H1 (cell line): Measurements from ENCODE around the gene PEAK1.

Experiments used
- EP300 ChIP-seq, 2 experiments: IDR thresholded peaks; 1 replicate in 1 of 2; 2 replicates in 1 of 2; pipeline ENCODE4 v1.6.1; 2011 to 2012; ENCODE audit warnings: low read depth in 2 of 2, low read length in 2 of 2, mild to moderate bottlenecking in 2 of 2, borderline replicate concordance in 1 of 2, inconsistent platforms in 1 of 2, moderate library complexity in 1 of 2
- POLR2A ChIP-seq, 2 experiments: IDR thresholded peaks; 1 replicate in 1 of 2; 2 replicates in 1 of 2; pipeline ENCODE4 v1.6.1; 2011; ENCODE audit warnings: low read depth in 2 of 2, low read length in 2 of 2, mild to moderate bottlenecking in 2 of 2; ENCODE audit errors: control extremely low read depth in 1 of 2
- RAD21 ChIP-seq, 2 experiments: IDR thresholded peaks in 1 of 2; conservative IDR thresholded peaks in 1 of 2; 2 replicates each; pipeline ENCODE4 v1.6.1; 2011; ENCODE audit warnings: low read depth in 2 of 2, low read length in 2 of 2, improper control_type of control experiment in 1 of 2, inconsistent platforms in 1 of 2, mild to moderate bottlenecking in 1 of 2, moderate library complexity in 1 of 2
- TF ChIP-seq, protein P1 (sequence below), 3 experiments: IDR thresholded peaks; 1 replicate in 2 of 3; 2 replicates in 1 of 3; pipeline versions ENCODE4 v1.5.1 to v1.6.1; 2011; ENCODE audit warnings: low read length in 3 of 3, mild to moderate bottlenecking in 3 of 3, inconsistent platforms in 2 of 3, low read depth in 1 of 3, moderate library complexity in 1 of 3; ENCODE audit not compliant: insufficient read depth in 1 of 3; ENCODE audit errors: control extremely low read depth in 1 of 3

DNA sequence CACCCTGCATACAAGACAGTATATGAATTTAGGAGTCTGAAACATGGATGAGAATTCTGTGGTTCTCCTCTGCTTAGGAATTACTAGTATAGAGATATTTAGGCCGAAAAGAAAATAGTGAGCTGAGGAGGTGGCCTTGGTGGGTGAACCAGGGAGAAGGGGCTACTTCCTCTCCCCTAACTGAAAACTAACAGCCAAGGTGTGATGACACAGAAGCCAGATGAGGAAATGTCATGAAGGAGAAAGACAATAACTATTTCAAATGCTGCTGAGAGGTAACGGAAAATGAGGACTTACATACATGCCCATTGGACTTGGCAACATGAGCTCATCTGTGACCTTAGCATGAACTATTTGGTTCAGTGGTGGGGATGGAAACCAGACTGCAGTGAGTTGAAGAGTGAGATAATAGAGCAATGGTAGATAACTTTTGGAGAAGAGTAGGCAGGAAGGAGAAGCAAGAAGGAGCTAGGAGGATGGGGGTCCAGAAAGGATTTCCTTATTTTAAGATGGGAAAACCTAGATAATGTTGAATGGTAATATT, 234.6 kb downstream of the PEAK1 start:
- TF ChIP-seq, protein P1, sequence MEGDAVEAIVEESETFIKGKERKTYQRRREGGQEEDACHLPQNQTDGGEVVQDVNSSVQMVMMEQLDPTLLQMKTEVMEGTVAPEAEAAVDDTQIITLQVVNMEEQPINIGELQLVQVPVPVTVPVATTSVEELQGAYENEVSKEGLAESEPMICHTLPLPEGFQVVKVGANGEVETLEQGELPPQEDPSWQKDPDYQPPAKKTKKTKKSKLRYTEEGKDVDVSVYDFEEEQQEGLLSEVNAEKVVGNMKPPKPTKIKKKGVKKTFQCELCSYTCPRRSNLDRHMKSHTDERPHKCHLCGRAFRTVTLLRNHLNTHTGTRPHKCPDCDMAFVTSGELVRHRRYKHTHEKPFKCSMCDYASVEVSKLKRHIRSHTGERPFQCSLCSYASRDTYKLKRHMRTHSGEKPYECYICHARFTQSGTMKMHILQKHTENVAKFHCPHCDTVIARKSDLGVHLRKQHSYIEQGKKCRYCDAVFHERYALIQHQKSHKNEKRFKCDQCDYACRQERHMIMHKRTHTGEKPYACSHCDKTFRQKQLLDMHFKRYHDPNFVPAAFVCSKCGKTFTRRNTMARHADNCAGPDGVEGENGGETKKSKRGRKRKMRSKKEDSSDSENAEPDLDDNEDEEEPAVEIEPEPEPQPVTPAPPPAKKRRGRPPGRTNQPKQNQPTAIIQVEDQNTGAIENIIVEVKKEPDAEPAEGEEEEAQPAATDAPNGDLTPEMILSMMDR (IDR thresholded peaks at IDR 0.05; ENCODE audit: control extremely low read depth in 1 of 3, insufficient read depth in 1 of 3, low read depth in 1 of 3, low read length in 3 of 3) = no peak
- TF ChIP-seq EP300 (IDR thresholded peaks at IDR 0.05; ENCODE audit: borderline replicate concordance in 1 of 2, low read depth in 2 of 2, low read length in 2 of 2) (no peak), POLR2A (IDR thresholded peaks at IDR 0.05; ENCODE audit: control extremely low read depth in 1 of 2, low read depth in 2 of 2, low read length in 2 of 2) (no peak), RAD21 (IDR thresholded peaks at IDR 0.05 in 1 of 2, conservative IDR thresholded peaks at IDR 0.05 in 1 of 2; ENCODE audit: low read depth in 2 of 2, low read length in 2 of 2) (no peak)
